Amniotic stem cell (primary cell): ENCODE data around the gene LTBP2.
A peak's percentile ranks its signal among the peaks of the same experiment; 100 is the strongest.
"Not testable (repeated sequence)": the region's sequence is repeated elsewhere in the genome, so short reads cannot be mapped to it uniquely, and the experiment has no call there.

Source experiments
- DNase-seq: peaks from one replicate; lab custom pipeline; 2025; lab: John Stamatoyannopoulos, UW

Gene LTBP2

GRCh38 chr14:74482571-74482970 is 129.5 kb downstream of the LTBP2 start:
- no peak for DNase-seq

- DNase-seq, result no peak
Observed at GRCh38 chr14:74480046-74480445, 132.0 kb downstream of the LTBP2 start.

- DNase-seq, result no peak
Observed at GRCh38 chr14:74478996-74479635, 132.9 kb downstream of the LTBP2 start.

DNA sequence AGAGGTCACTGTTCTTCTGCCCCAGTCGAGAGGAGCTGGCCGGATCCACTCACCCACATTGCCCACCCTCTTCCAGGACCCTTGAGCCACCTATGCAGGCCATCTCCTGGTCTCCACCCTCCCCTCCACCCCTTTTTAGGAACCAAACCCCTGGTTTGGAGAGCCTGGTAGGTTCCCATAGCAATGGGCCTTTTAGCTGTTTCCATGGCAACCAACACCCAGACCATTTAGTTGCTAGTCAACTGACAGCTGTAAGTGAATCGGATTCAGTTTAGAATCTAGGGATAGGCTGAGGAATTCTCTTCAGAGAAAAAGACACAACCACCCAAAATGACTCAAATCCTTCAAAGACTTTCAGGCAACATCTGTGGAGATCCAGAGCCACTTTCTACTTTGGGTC is 135.4 kb downstream of the LTBP2 start:
- DNase-seq, result no peak

GRCh38 chr14:74476107-74476506 is 135.9 kb downstream of the LTBP2 start:
- DNase-seq, result no peak

DNA sequence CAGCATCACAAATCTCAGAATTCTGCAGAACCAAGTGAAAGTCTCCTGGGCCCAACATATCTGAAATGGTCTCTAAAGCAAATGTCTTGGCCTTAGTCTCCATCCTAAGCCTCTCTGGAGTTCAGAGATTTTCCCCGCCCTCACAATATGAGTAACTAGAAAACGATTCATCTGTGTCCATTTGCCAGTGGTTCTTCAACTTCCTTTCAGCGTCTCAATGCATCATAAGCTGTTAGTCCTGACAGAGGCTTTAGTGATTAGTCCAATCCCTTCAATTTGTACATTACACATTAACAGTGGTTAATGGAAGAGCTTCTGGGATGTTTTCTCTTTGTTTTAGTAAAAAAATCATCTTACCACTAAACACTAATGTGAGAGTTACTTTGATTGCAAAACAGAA is 136.4 kb downstream of the LTBP2 start:
- DNase-seq, result peak; percentile 30

GRCh38 chr14:74474376-74474775 is 137.7 kb downstream of the LTBP2 start:
- no peak for DNase-seq

GRCh38 chr14:74472601-74473000 is 139.4 kb downstream of the LTBP2 start:
- DNase-seq, result no peak

GRCh38 chr14:74469548-74470518 is 142.2 kb downstream of the LTBP2 start:
- no peak for DNase-seq

DNA sequence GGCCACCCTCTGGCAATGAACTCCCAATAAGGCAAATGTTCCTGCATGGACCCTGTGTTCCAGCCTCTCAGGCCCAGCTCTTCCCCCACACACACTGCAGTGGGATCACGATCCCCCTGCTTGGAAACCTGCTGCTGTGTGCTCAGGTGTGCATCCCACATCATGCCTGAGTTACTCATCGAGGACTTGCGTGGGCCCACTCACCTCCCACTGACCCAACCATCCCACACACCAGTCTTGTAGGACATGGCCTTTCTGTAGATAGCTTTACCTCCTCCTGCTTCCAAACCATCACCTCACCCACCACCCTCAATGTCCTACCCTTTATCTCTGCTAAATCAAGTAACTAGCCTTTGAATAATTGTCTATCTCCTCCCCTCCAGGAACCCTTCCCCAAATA is 143.5 kb downstream of the LTBP2 start:
- no peak for DNase-seq

DNA sequence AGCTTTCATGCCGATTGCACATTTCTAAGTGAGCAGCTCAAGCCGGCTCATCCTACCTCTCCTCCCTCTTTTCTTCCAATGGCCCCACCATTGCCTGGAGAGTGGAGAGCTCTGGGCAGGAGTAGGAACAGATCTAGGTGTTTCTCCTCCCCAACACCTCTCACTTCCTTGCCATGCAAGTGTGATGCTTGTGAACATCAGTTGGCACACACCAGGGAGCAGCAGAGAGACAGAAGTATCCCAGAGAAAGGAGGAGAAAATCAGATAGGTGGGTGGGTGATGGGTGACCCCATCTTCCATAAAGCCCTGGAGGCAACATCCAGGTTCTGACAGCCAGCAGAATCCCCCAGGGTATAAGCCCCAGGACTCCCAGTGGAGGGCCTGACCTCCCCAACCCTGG is 146.7 kb downstream of the LTBP2 start:
- no peak for DNase-seq

- DNase-seq, result no peak
Observed at GRCh38 chr14:74464785-74465184, 147.3 kb downstream of the LTBP2 start.

- DNase-seq, result no peak
Observed at GRCh38 chr14:74463697-74464096, 148.3 kb downstream of the LTBP2 start.

DNA sequence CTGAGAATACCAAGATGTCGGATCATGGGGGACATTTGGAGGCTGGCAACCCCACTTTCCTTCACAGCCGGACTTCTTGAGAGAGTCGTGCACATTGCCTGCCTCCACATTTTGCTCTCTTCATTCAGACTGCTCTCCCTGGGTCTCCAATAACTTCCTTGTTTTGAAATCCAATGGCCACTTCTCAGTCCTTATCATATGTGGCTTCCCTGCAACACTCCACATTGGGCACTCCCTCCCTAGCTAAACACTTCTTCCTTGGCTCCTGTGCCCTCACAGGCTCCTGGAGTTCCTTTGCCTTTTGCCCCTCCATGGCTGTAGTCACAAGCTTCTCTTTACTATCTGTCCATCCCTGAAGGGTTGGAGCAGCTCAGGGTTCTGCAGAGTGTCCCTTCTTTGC is 149.0 kb downstream of the LTBP2 start:
- DNase-seq, result no peak

DNA sequence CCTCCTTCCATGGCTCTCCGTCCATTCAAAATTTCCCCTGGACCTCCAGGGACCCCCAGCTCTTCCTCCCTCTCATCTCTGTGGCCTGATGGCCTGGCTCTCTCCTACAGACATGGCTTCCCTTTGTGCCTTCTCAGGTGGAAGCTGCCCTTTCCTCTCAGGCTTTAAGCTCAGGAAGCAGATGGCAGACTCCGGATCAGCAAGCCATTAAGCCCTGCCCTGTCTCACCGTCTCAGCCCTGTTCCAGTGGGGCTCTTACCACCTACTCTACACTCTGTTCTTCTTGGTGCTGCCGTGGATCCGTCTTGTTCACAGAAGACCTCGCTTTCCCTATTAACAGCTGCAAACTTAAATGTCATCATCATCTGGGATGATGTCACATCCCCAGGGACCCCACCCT is 152.1 kb downstream of the LTBP2 start:
- DNase-seq, result no peak

DNA sequence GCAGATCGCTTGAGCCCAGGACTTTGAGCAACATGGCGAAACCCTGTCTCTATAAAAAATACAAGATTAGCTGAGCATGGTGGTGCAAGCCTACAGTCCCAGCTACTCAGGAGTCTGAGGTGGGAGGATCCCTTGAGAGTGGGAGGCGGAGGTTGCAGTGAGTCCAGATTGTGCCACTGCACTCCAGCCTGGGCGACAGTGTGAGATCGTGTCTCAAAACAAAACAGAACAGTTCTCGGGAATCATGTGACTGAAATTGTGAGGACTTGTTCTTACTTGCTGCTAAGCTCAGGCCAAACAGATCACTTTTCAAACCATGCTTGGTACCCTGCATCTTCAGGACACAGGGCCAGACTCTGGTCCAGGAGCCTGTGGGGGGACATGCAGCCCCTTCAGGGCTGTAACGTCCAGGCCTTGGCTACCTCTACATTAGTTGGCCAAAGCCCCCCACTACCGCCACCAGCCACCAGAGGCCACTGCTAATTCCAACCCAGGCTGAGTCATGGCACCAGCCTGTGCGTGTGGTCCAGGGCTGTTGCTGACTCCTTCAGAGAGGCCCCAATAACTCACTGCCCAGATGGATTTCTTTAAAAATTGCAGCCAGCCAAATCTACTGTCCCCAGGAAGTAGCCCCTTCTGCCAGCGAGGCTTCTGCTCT is 152.6 kb downstream of the LTBP2 start:
- peak; percentile 20 for DNase-seq

DNA sequence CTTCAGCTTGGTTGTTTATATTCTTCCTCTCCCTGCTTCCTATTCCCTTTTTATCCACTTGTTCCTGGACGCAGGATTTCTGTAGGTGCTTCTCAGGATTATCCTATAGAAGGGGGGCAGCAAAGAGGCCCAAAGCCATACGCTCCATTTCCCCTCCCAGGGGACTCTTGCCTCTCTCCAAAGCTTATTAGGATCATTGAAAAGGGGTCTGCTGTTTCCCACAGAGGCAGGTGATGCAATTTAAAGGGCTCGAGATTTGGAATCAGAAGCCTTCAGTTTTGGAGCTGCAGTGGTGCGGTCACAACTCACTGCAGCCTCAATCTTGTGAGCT is 154.5 kb downstream of the LTBP2 start:
- DNase-seq, result no peak

- DNase-seq, result no peak
Observed at GRCh38 chr14:74456684-74457564, 155.1 kb downstream of the LTBP2 start.

- DNase-seq, result not testable (repeated sequence)
Observed at GRCh38 chr14:74454397-74454796, 157.6 kb downstream of the LTBP2 start.
